HG02588 (cell line): ENCODE data around the gene CASKIN1.

ENCODE experiments used
- ATAC-seq: cut with Tn5 transposase; IDR thresholded peaks from one replicate; pipeline ENCODE4 v1.9.1; 2021; ENCODE audit warnings: mild to moderate bottlenecking, moderate library complexity; ENCODE audit not compliant: unreplicated experiment

Gene CASKIN1

GRCh38 chr16:2194166-2194834 lies 2.1 kb downstream of the CASKIN1 start:
- no peak for ATAC-seq

- no peak for ATAC-seq
Observed at GRCh38 chr16:2191446-2191706, 5.0 kb downstream of the CASKIN1 start.

GRCh38 chr16:2190659-2191445 lies 5.6 kb downstream of the CASKIN1 start:
- ATAC-seq = no peak

- no peak for ATAC-seq
Observed at GRCh38 chr16:2190002-2190658, 6.3 kb downstream of the CASKIN1 start.

GRCh38 chr16:2189252-2189893 lies 7.0 kb downstream of the CASKIN1 start:
- ATAC-seq = no peak

GRCh38 chr16:2188395-2188794 lies 8.0 kb downstream of the CASKIN1 start:
- ATAC-seq = no peak

DNA sequence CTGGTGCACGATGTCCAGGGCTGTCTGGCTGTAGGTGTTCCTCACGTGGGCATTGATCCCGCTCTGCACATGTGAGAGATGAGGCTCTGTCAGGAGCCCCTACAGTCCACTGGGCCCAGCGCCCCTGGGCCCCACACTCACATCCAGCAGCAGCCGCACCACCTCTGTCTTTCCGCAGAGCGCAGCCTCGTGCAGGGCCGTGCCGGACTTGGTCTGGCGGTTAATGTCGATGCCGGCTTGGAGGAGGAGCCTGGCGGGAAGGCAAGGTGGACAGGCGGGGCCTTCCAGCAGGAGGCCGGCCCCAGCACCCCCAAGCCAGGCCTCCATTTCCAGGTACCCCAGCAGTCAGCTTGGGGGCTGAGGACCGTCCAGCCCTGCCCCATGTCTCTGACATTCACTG lies 9.2 kb downstream of the CASKIN1 start:
- no peak for ATAC-seq

DNA sequence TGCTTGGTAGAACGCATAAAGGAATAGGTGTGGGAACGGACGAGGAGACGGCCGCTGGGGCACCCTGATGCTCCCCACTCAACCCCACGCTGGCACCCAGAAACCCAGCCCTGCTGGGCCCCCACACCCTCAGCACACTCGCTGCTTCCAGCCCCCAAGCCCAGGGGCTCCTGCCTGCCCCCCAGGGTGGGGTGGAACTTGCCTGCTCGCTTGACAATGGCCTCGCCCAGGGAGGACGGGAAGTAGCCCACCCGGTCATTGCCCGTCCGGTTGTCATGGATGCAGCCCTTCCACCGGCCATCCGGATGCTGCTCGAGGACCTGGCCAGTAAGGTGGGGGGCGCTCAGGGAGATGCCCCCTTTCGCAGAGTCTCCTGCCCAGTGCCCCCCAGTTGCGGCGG lies 9.9 kb downstream of the CASKIN1 start:
- no peak for ATAC-seq

DNA sequence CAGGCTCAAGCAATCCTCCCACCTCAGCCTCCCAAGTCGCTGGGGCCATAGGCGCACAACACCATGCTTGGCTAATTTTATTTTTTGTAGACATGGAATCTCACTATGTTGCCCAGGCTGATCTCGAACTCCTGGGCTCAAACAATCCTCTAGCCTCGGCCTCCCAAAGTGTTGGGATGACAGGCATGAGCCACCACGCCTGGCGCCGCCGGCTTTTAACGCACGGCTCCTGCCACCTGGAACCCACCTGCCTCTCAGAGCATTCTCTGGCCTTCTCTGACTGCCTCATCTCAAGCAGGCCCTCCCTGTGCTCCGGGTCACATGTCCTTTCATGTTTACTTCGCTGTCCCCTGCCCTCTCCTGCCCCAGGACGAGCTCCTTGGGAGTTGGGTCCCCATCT lies 10.3 kb downstream of the CASKIN1 start:
- ATAC-seq = no peak

DNA sequence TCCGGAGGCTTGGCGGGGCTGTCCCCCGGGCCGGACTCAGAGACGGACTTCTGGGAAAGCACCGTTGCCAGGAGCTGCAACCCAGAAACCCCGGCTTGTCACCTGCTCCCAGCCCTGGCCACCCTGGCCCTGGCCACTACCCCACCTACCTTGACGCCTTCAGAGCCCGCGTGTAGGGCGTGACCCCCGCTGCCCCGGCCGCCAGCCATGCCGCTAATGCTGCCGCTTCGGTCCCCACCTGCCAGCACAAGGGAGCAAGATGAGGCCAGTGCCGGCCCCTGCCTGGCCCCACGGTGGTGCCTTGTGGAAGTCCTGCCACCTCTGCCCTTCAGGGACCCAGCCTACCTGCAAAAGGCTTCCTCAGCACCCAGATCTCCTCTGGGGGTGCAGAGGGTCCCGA lies 11.4 kb downstream of the CASKIN1 start:
- no peak for ATAC-seq

- no peak for ATAC-seq
Observed at GRCh38 chr16:2184346-2184745, 12.1 kb downstream of the CASKIN1 start.

GRCh38 chr16:2183671-2184070 lies 12.7 kb downstream of the CASKIN1 start:
- ATAC-seq = no peak

DNA sequence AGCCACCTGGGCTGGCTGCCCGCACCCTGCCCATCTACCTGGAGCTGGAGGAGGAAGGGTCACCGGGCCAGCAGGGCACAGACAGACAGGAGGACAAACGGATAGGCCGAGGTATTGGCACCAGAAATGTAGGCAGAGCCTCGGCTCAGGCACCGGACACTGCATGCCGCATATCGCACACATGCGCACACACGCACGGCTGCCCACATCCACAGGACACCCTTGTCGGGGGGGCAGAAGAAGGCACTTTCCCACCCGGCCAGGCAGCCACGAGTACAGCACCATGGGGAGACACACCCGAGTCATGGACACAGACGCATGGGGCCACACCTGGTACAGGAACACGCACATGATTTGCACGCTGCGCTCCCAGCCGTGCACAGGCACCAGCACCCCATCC lies 14.5 kb downstream of the CASKIN1 start:
- no peak for ATAC-seq

GRCh38 chr16:2180962-2181923 lies 15.2 kb downstream of the CASKIN1 start:
- no peak for ATAC-seq

- no peak for ATAC-seq
Observed at GRCh38 chr16:2180461-2180860, 15.9 kb downstream of the CASKIN1 start.

GRCh38 chr16:2179576-2179975 lies 16.8 kb downstream of the CASKIN1 start:
- no peak for ATAC-seq

GRCh38 chr16:2179107-2179501 lies 17.3 kb downstream of the CASKIN1 start:
- ATAC-seq = no peak

DNA sequence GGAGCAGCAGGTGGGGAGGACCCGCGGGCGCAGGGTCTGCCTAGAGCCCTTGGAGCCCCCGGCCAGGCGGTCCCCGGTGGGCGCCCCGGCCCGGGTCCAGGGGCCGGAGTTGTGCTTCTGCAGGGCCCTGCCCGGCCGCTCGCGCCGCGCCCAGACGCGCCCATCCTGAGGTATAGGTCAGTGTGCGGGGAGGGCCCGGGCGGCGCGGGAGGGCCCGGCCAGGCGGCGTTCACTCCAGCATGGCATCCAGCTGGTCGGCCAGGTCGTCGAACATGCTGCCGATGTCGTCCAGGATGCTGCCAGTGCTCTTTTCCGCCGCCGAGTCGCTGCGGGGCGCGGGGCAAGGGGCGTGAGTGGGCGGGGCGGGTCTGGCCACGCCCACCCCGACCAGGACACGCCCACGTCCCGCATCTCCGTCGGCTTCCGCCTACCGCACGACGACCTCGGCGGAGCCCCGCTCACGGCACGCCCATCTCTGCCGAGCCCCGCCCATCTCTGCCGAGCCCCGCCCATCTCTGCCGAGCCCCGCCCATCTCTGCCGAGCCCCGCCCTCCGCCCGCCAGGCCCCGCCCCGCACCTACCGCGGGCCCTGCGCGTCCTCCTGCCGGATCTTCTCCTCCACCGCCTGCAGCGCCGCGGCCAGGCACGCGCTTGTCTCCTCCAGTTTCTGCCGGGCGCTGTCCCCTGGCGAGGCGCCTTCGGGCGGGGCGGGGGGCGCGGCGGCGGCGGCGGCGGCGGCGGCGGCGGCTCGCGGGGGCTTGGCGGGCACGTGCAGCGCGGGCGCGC lies 17.9 kb downstream of the CASKIN1 start:
- ATAC-seq = no peak

DNA sequence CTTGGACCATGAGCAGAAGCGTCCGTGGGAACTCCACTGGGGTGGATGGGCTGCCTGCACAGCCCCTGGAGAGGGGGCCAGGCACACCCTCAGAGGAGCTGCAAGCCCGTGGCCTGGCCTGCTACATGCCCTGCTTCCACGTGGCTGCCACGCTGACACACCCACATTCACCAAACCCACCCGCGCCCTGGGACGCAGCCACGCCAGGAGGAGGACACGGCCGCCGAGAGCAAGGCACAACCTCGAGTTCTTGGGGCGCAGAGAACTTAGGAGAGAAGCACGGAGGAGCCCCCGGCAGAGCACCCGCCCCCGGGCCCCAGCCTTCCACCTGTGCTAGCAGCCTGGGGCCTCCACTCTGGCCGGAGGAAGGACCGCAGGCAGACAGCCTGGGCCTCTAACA lies 18.8 kb downstream of the CASKIN1 start:
- ATAC-seq = no peak

DNA sequence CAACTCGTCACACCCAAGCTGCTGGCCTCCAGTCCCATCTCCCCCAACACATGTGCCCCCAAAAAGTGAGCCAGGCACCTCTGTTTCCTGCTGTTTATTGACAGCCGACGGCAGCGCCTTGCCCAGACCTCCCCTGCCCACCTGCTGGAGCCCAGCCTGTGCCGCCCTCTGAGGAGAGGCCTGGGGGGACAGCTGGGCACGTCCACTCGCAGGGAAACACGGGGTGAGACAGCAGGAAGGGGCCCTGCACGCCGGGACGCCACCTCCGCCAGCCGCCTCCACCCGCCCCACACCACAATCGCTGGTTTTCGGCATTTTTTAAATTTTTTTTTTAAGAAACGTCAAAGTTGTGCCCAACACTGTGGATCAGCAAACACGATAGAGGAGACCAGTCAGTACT lies 19.3 kb downstream of the CASKIN1 start:
- ATAC-seq = no peak
